Cardiac fibroblast (primary cell): Measurements from ENCODE around the gene CENPX.
A peak's percentile ranks its signal among the peaks of the same experiment; 100 is the strongest.

Experiments
- DNase-seq, 2 donors: peaks; one replicate each; pipeline versions ENCODE4 v3.0.0 to v3.0.0-alpha.2; 2010; ENCODE audit warnings: low read depth in 2 of 2
- H3K4me3 ChIP-seq, 2 donors: replicated peaks in 1 of 2; 1 replicate in 1 of 2; 2 replicates in 1 of 2; pipeline ENCODE4 v1.5.1; 2011; ENCODE audit warnings: low read depth in 2 of 2, low read length in 2 of 2, mild to moderate bottlenecking in 2 of 2, moderate library complexity in 1 of 2
- CTCF ChIP-seq: IDR thresholded peaks from one replicate; pipeline ENCODE4 v1.5.1; 2011; ENCODE audit warnings: low read depth, mild to moderate bottlenecking, low read length, inconsistent platforms

Gene CENPX

GRCh38 chr17:82021900-82022309 lies 773 bp downstream of the CENPX start:
- H3K4me3 ChIP-seq = peak overlapping the region; percentile 73 to 94
- no peak for DNase-seq
- TF ChIP-seq CTCF = no peak

- DNase-seq = peak; percentile 79 to 84
- peak overlapping the region; percentile 73 to 94 for H3K4me3 ChIP-seq
- peak; percentile 82 for TF ChIP-seq CTCF
Measured at GRCh38 chr17:82021107-82021899, 1.4 kb downstream of the CENPX start.

- TF ChIP-seq CTCF = no peak
- H3K4me3 ChIP-seq = no peak overlapping the region
- DNase-seq = no peak
Measured at GRCh38 chr17:82020572-82021106, 2.0 kb downstream of the CENPX start.

GRCh38 chr17:82019690-82020571 lies 2.7 kb downstream of the CENPX start:
- TF ChIP-seq CTCF = peak; percentile 85
- DNase-seq = peak; percentile 48 to 50
- H3K4me3 ChIP-seq = no peak overlapping the region

GRCh38 chr17:82018989-82019689 lies 3.5 kb downstream of the CENPX start:
- H3K4me3 ChIP-seq = no peak overlapping the region
- no peak for DNase-seq
- TF ChIP-seq CTCF = no peak

- no peak overlapping the region for H3K4me3 ChIP-seq
- no peak for DNase-seq
- no peak for TF ChIP-seq CTCF
Measured at GRCh38 chr17:82018152-82018988, 4.3 kb downstream of the CENPX start.
